B cell (primary cell): Measurements from ENCODE around the gene P2RY14. TPM values are rescaled to one million over a fixed set of nuclear protein-coding genes. Genes with fewer than 3 reads are reported as not detected.

Experiments used
- ATAC-seq: fragments of 200-7000 bp; cut with Tn5 transposase; one replicate; pipeline ENCODE4 v1.10.0; 2021; ENCODE audit warnings: low read depth, mild to moderate bottlenecking, moderate number of reproducible peaks, moderate library complexity
- CTCF ChIA-PET: fragments of 350-600 bp; sonication (Branson Sonifier 250); formaldehyde crosslinking; loops from one replicate; lab custom pipeline; 2021; ENCODE audit warnings: antibody characterized with exemption, inconsistent platforms; lab: Charles Lee
- POLR2A ChIA-PET: fragments of 350-600 bp; sonication (Branson Sonifier 250); formaldehyde crosslinking; loops from one replicate; lab custom pipeline; 2021; ENCODE audit warnings: antibody characterized with exemption; lab: Charles Lee
- DNase-seq: peaks from one replicate; pipeline ENCODE4 v3.0.0; 2013
- H2AFZ ChIP-seq: 2 replicates; pipeline ENCODE4 v1.6.1; 2012; ENCODE audit warnings: mild to moderate bottlenecking, low read depth, low read length; ENCODE audit not compliant: insufficient read depth, poor library complexity, severe bottlenecking
- H3K27ac ChIP-seq, 2 donors: 1 replicate in 1 of 2; 2 replicates in 1 of 2; pipeline ENCODE4 v1.5.1; 2012 to 2013; ENCODE audit warnings: low read length in 2 of 2, mild to moderate bottlenecking in 2 of 2, moderate library complexity in 1 of 2
- H3K27me3 ChIP-seq, 4 experiments: fragments of 200-600 bp in 1 of 4; sonication (generic) in 1 of 4; replicated peaks in 1 of 4; 1 replicate in 2 of 4; 2 replicates in 2 of 4; pipeline versions ENCODE4 v1.6.1 to v1.7.0; 2013 to 2016; ENCODE audit warnings: low read length in 3 of 4, mild to moderate bottlenecking in 2 of 4, mixed read lengths in 1 of 4, moderate library complexity in 1 of 4; ENCODE audit not compliant: insufficient read depth in 4 of 4, control insufficient read depth in 3 of 4; ENCODE audit errors: control extremely low read depth in 1 of 4
- H3K36me3 ChIP-seq, 2 experiments: replicated peaks in 1 of 2; 1 replicate in 1 of 2; 2 replicates in 1 of 2; pipeline versions ENCODE4 v1.6.1 to v1.7.1; 2013; ENCODE audit warnings: low read length in 1 of 2; ENCODE audit not compliant: insufficient read depth in 2 of 2, control insufficient read depth in 1 of 2; ENCODE audit errors: control extremely low read depth in 1 of 2, extremely low read depth in 1 of 2
- H3K4me1 ChIP-seq, 2 donors: fragments of 200-600 bp in 1 of 2; sonication (generic) in 1 of 2; 1 replicate in 1 of 2; 2 replicates in 1 of 2; pipeline versions ENCODE4 v1.5.1 to v1.6.1; 2013 to 2017; ENCODE audit warnings: low read length in 2 of 2; ENCODE audit not compliant: control insufficient read depth in 2 of 2, insufficient read depth in 2 of 2
- H3K4me2 ChIP-seq: replicated peaks from 2 replicates; pipeline ENCODE3; 2012; ENCODE audit warnings: mild to moderate bottlenecking, low read depth, low read length; ENCODE audit not compliant: poor library complexity, severe bottlenecking
- H3K4me3 ChIP-seq, 5 experiments: fragments of 200-600 bp in 1 of 5; sonication (generic) in 1 of 5; 1 replicate in 3 of 5; 2 replicates in 2 of 5; pipeline versions ENCODE4 v1.5.1 to v1.7.0; 2011 to 2016; ENCODE audit warnings: low read length in 4 of 5, mild to moderate bottlenecking in 4 of 5, low read depth in 2 of 5, control low read depth in 1 of 5, moderate library complexity in 1 of 5; ENCODE audit not compliant: insufficient read depth in 1 of 5; ENCODE audit errors: control extremely low read depth in 1 of 5, extremely low read depth in 1 of 5
- H3K79me2 ChIP-seq: fragments of 200-600 bp; sonication (generic); one replicate; pipeline ENCODE4 v1.6.0; 2016; ENCODE audit warnings: low read length; ENCODE audit not compliant: control insufficient read depth, insufficient read depth
- H3K9ac ChIP-seq: fragments of 200-600 bp; sonication (generic); 2 replicates; pipeline ENCODE4 v1.6.1; 2017; ENCODE audit warnings: mild to moderate bottlenecking, low read length, moderate library complexity
- H3K9me3 ChIP-seq, 3 donors: one replicate each; pipeline versions ENCODE4 v1.6.1 to v1.7.1; 2013; ENCODE audit warnings: low read length in 2 of 3; ENCODE audit not compliant: control insufficient read depth in 2 of 3, insufficient read depth in 1 of 3; ENCODE audit errors: control extremely low read depth in 1 of 3
- H4K20me1 ChIP-seq: 2 replicates; pipeline ENCODE4 v1.6.0; 2012; ENCODE audit warnings: mild to moderate bottlenecking, low read length; ENCODE audit not compliant: insufficient read depth, control insufficient read depth, poor library complexity, severe bottlenecking
- H3K27ac Mint-ChIP-seq: one replicate; pipeline ENCODE4 v1.8.0; 2021; ENCODE audit warnings: mixed read lengths
- H3K27me3 Mint-ChIP-seq: one replicate; pipeline ENCODE4 v1.8.0; 2021; ENCODE audit warnings: mixed read lengths
- H3K4me1 Mint-ChIP-seq: one replicate; pipeline ENCODE4 v1.8.0; 2021; ENCODE audit warnings: mixed read lengths
- H3K4me3 Mint-ChIP-seq: one replicate; pipeline ENCODE4 v1.8.0; 2021; ENCODE audit warnings: mixed read lengths
- H3K9me3 Mint-ChIP-seq: one replicate; pipeline ENCODE4 v1.8.0; 2022; ENCODE audit warnings: mixed read lengths; ENCODE audit not compliant: insufficient read depth
- CTCF ChIP-seq: fragments of 200-600 bp; IDR thresholded peaks from one replicate; pipeline ENCODE4 v1.8.0; 2022; ENCODE audit warnings: antibody characterized with exemption, mild to moderate bottlenecking
- EZH2 ChIP-seq: IDR thresholded peaks from 2 replicates; pipeline ENCODE4 v1.6.1; 2012; ENCODE audit warnings: borderline replicate concordance, low read depth, mild to moderate bottlenecking, moderate library complexity, low read length; ENCODE audit not compliant: insufficient read depth, poor library complexity, severe bottlenecking
- WGBS: methylation state at CpG from one replicate; pipeline ENCODE4 v1.1.5; 2013; ENCODE audit warnings: missing lambda C conversion rate; ENCODE audit not compliant: insufficient coverage; 5-methylcytosine and 5-hydroxymethylcytosine counted together
- intact Hi-C: fragments of 100-400 bp; cut with micrococcal nuclease; formaldehyde crosslinking; loops from one replicate; pipeline ENCODE4 v1.10.0; 2022
- polyA plus RNA-seq: library from polyadenylated mRNA; depleted of rRNA; stranded (reverse); fragments of >200 nt; gene quantifications from 2 replicates; pipeline ENCODE4 v1.2.3, GENCODE V29; 2012
- total RNA-seq, 2 donors: library from RNA; stranded (reverse); fragments of 120-200 nt in 1 of 2; gene quantifications; 1 replicate in 1 of 2; 2 replicates in 1 of 2; pipeline versions ENCODE4 v1.2.3 to v1.2.4, GENCODE V29; 2013 to 2022

The P2RY14 gene
- total and polyA plus RNA-seq, 2 donors (not counting 1 experiment from before 2014, with no cell fraction given) = 7.0 to 11.3 TPM

GRCh38 chr3:151316267-151316991 is 38.1 kb upstream of the P2RY14 start, which contains the start of gene GPR87:
Gene GPR87 (minus strand): TSS chr3:151316820. CDS start chr3:151300100, 16,720 bp downstream.
- ATAC-seq (no peak), DNase-seq (no peak)
- no peaks in the 10 kb centered on the region for H3K36me3 ChIP-seq
- ChIA-PET CTCF (interaction anchor here (1.0 kb wide), 1 partner anchor 10 kb away, joined by 3 read pairs; no protein-coding TSS in a partner anchor), POLR2A (no interaction called here)
- no peak within 1 kb of the TSS for H3K27ac ChIP-seq
- H3K4me3 Mint-ChIP-seq = no peak within 1 kb of the TSS
- H3K9me3 ChIP-seq = no peaks in the 10 kb centered on the region
- H3K79me2 ChIP-seq = no peaks in the 10 kb centered on the region
- H4K20me1 ChIP-seq = no peaks in the 10 kb centered on the region
- no peaks in the 10 kb centered on the region for H3K27me3 ChIP-seq
- no peaks in the 10 kb centered on the region for H3K4me1 Mint-ChIP-seq
- intact Hi-C loops = no loop called here
- H3K27ac Mint-ChIP-seq = no peak within 1 kb of the TSS
- no peaks in the 10 kb centered on the region for H3K9me3 Mint-ChIP-seq
- H3K4me3 ChIP-seq = no peak within 1 kb of the TSS
- no peaks in the 10 kb centered on the region for H3K27me3 Mint-ChIP-seq
- H2AFZ ChIP-seq = no peak within 1 kb of the TSS
- WGBS = 80% methylated on average over 1 of the region's 7 CpGs
- H3K9ac ChIP-seq = no peak within 1 kb of the TSS
- no peaks in the 10 kb centered on the region for H3K4me1 ChIP-seq
- no peak for TF ChIP-seq EZH2
- no peak for TF ChIP-seq CTCF
- H3K4me2 ChIP-seq = no peak within 1 kb of the TSS

- H3K36me3 ChIP-seq = no peaks in the 10 kb centered on the region
- no CpG with 5 or more reads among the region's 2 CpGs for WGBS
- Mint-ChIP-seq H3K27ac (no peak overlapping the region), H3K4me1 (no peaks in the 10 kb centered on the region), H3K4me3 (no peak overlapping the region), H3K9me3 (no peaks in the 10 kb centered on the region), H3K27me3 (no peaks in the 10 kb centered on the region)
- H3K79me2 ChIP-seq = no peaks in the 10 kb centered on the region
- no peak overlapping the region for H3K4me3 ChIP-seq
- H3K9ac ChIP-seq = no peak overlapping the region
- no peak overlapping the region for H3K27ac ChIP-seq
- no peaks in the 10 kb centered on the region for H4K20me1 ChIP-seq
- DNase-seq (no peak), ATAC-seq (no peak)
- ChIA-PET CTCF (interaction anchor here (1.0 kb wide), 1 partner anchor 11 kb away, joined by 3 read pairs; no protein-coding TSS in a partner anchor), POLR2A (no interaction called here)
- H3K27me3 ChIP-seq = no peaks in the 10 kb centered on the region
- H3K4me1 ChIP-seq = no peaks in the 10 kb centered on the region
- H2AFZ ChIP-seq = no peak overlapping the region
- H3K9me3 ChIP-seq = no peaks in the 10 kb centered on the region
- intact Hi-C loops = no loop called here
- no peak overlapping the region for H3K4me2 ChIP-seq
- TF ChIP-seq CTCF (no peak), EZH2 (no peak)
These were observed 37.5 kb upstream of the P2RY14 start for GRCh38 chr3:151315846-151316245.
